Neural progenitor cell (in vitro differentiated cells): ENCODE data around the gene FGF2. TPM values are rescaled to one million over a fixed set of nuclear protein-coding genes. Genes with fewer than 3 reads are reported as not detected.

Experiments used
- DNase-seq: peaks from one replicate; pipeline ENCODE4 v3.0.0-alpha.2; 2016; ENCODE audit warnings: low spot score
- H2AFZ ChIP-seq: fragments of 200-600 bp; sonication (generic); replicated peaks from 2 replicates; pipeline ENCODE4 v1.6.1; 2016; ENCODE audit warnings: antibody characterized with exemption
- H3F3A ChIP-seq: fragments of 200-600 bp; sonication (generic); 2 replicates; pipeline ENCODE4 v1.6.1; 2016; ENCODE audit warnings: antibody characterized with exemption, low read depth
- H3K27ac ChIP-seq: fragments of 200-600 bp; sonication (generic); 2 replicates; pipeline ENCODE4 v1.5.1; 2016; ENCODE audit warnings: mild to moderate bottlenecking
- H3K27me3 ChIP-seq: fragments of 200-600 bp; sonication (generic); 2 replicates; pipeline ENCODE4 v1.6.1; 2016; ENCODE audit warnings: mild to moderate bottlenecking, moderate library complexity
- H3K36me3 ChIP-seq: fragments of 200-600 bp; sonication (generic); 2 replicates; pipeline ENCODE4 v1.5.1; 2016
- H3K4me1 ChIP-seq: fragments of 200-600 bp; sonication (generic); 2 replicates; pipeline ENCODE4 v1.6.1; 2016; ENCODE audit warnings: mixed run types
- H3K4me2 ChIP-seq: fragments of 200-600 bp; sonication (generic); 2 replicates; pipeline ENCODE4 v1.6.1; 2016
- H3K4me3 ChIP-seq: fragments of 200-600 bp; sonication (generic); 2 replicates; pipeline ENCODE4 v1.5.1; 2016
- H3K79me2 ChIP-seq: fragments of 200-600 bp; sonication (generic); 2 replicates; pipeline ENCODE4 v1.6.1; 2016; ENCODE audit warnings: low read depth
- H3K9ac ChIP-seq: fragments of 200-600 bp; sonication (generic); 2 replicates; pipeline ENCODE4 v1.6.1; 2016
- H3K9me3 ChIP-seq: fragments of 200-600 bp; sonication (generic); 2 replicates; pipeline ENCODE4 v1.5.1; 2016; ENCODE audit warnings: low read depth
- H4K20me1 ChIP-seq: fragments of 200-600 bp; sonication (generic); 2 replicates; pipeline ENCODE4 v1.6.1; 2016; ENCODE audit warnings: low read depth
- H3K27ac Mint-ChIP-seq: 3 replicates; pipeline ENCODE4 v1.8.0; 2021; ENCODE audit warnings: mixed read lengths
- H3K27me3 Mint-ChIP-seq: 2 replicates; pipeline ENCODE4 v1.8.0; 2022; ENCODE audit warnings: low read depth, mild to moderate bottlenecking, inconsistent platforms, moderate library complexity, mixed read lengths; ENCODE audit not compliant: insufficient read depth
- H3K36me3 Mint-ChIP-seq: 3 replicates; pipeline ENCODE4 v1.8.0; 2021; ENCODE audit warnings: mixed read lengths
- H3K4me1 Mint-ChIP-seq: 3 replicates; pipeline ENCODE4 v1.8.0; 2021; ENCODE audit warnings: mixed read lengths
- H3K4me3 Mint-ChIP-seq: 3 replicates; pipeline ENCODE4 v1.8.0; 2021; ENCODE audit warnings: mild to moderate bottlenecking, moderate library complexity, mixed read lengths
- H3K9me3 Mint-ChIP-seq: 3 replicates; pipeline ENCODE4 v1.8.0; 2020; ENCODE audit warnings: mixed read lengths
- CTCF ChIP-seq: fragments of 200-600 bp; sonication (generic); IDR thresholded peaks from 2 replicates; pipeline ENCODE4 v1.5.1; 2017; ENCODE audit warnings: antibody characterized with exemption, mild to moderate bottlenecking
- EZH2 ChIP-seq: fragments of 200-600 bp; sonication (generic); IDR thresholded peaks from 2 replicates; pipeline ENCODE4 v1.6.1; 2017; ENCODE audit warnings: antibody characterized with exemption, mild to moderate bottlenecking, moderate library complexity
- EZH2phosphoT487 ChIP-seq: fragments of 200-600 bp; sonication (generic); IDR thresholded peaks from 2 replicates; pipeline ENCODE4 v1.6.1; 2017; ENCODE audit warnings: antibody characterized with exemption
- total RNA-seq: library from RNA; depleted of rRNA; stranded (reverse); fragments of >200 nt; gene quantifications from 2 replicates; pipeline ENCODE4 v1.2.3, GENCODE V29; 2015; ENCODE audit warnings: low replicate concordance

FGF2 gene
- total RNA-seq, 1 donor from 2014 or later = 43.8 TPM

DNA sequence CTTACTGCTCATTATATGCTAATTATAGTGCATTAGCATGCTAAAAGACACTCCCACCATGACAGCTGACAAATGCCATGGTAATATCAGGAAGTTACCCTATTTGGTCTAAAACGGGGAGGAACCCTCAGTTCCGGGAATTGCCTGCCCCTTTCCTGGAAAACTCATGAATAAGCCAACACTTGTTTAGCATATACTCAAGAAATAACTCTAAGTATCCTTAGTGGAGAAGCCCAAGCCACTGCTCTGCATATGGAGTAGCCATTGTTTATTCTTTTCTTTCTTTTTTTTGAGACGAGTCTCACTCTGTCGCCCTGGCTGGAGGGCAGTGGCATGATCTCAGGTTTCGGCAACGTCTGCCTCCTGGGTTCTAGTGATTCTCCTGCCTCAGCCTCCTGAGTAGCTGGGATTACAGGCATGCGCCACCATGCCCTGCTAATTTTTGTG is 80.3 kb downstream of the FGF2 start:
- H3K4me3 ChIP-seq = no peak overlapping the region
- no peak overlapping the region for H3K4me3 Mint-ChIP-seq
- H3K4me1 ChIP-seq = no peaks in the 10 kb centered on the region
- H3K27me3 Mint-ChIP-seq = no peaks in the 10 kb centered on the region
- H3K4me2 ChIP-seq = no peak overlapping the region
- H3K9me3 Mint-ChIP-seq = no peaks in the 10 kb centered on the region
- H3K36me3 ChIP-seq = peaks cover 5% of the 10 kb centered on the region
- no peaks in the 10 kb centered on the region for H4K20me1 ChIP-seq
- no peak overlapping the region for H2AFZ ChIP-seq
- no peak overlapping the region for H3K9ac ChIP-seq
- H3K27ac ChIP-seq = no peak overlapping the region
- H3K9me3 ChIP-seq = no peaks in the 10 kb centered on the region
- no peaks in the 10 kb centered on the region for H3K4me1 Mint-ChIP-seq
- H3K36me3 Mint-ChIP-seq = peaks cover 14% of the 10 kb centered on the region
- no peak for DNase-seq
- H3K27ac Mint-ChIP-seq = no peak overlapping the region
- no peaks in the 10 kb centered on the region for H3K27me3 ChIP-seq
- TF ChIP-seq CTCF (no peak), EZH2 (no peak), EZH2phosphoT487 (no peak)
- H3F3A ChIP-seq = no peaks in the 10 kb centered on the region
- no peaks in the 10 kb centered on the region for H3K79me2 ChIP-seq

- H3K4me1 Mint-ChIP-seq = no peaks in the 10 kb centered on the region
- no peaks in the 10 kb centered on the region for H3K27me3 ChIP-seq
- no peaks in the 10 kb centered on the region for H4K20me1 ChIP-seq
- TF ChIP-seq CTCF = no peak
- no peak for TF ChIP-seq EZH2phosphoT487
- no peak for TF ChIP-seq EZH2
- H3K36me3 ChIP-seq = peaks cover 5% of the 10 kb centered on the region
- no peak overlapping the region for H3K27ac Mint-ChIP-seq
- H3K27ac ChIP-seq = no peak overlapping the region
- H3K9ac ChIP-seq = no peak overlapping the region
- no peak overlapping the region for H3K4me2 ChIP-seq
- H3K9me3 ChIP-seq = no peaks in the 10 kb centered on the region
- H3K4me1 ChIP-seq = peaks cover 5% of the 10 kb centered on the region
- H3K4me3 ChIP-seq = no peak overlapping the region
- no peak overlapping the region for H2AFZ ChIP-seq
- H3K27me3 Mint-ChIP-seq = no peaks in the 10 kb centered on the region
- no peaks in the 10 kb centered on the region for H3K79me2 ChIP-seq
- no peak overlapping the region for H3K4me3 Mint-ChIP-seq
- DNase-seq = no peak
- peaks cover 15% of the 10 kb centered on the region for H3K36me3 Mint-ChIP-seq
- H3F3A ChIP-seq = no peaks in the 10 kb centered on the region
- no peaks in the 10 kb centered on the region for H3K9me3 Mint-ChIP-seq
Observed at GRCh38 chr4:122908223-122908622, 81.6 kb downstream of the FGF2 start.

DNA sequence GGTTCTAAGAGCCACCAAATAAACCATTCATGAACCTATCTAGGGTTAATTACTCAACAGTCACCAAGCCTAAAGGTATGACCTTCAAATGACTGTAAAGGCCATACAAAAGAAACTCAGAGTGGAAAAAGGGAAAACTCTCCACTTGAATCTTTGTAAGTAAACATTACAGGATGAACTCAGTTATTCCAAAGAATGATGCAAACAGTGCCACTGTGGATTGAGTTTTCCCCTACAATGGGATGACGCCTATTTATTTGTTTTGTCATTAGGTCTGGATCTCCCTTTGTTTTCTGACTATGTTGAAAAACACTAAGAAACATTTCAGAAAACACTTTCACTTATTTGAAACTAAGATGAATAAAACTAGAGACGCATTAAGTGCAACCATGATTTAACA is 83.1 kb downstream of the FGF2 start:
- peaks cover 5% of the 10 kb centered on the region for H3K4me1 ChIP-seq
- peaks cover 5% of the 10 kb centered on the region for H3K36me3 ChIP-seq
- no peaks in the 10 kb centered on the region for H3K79me2 ChIP-seq
- Mint-ChIP-seq H3K27ac (no peak overlapping the region), H3K27me3 (no peaks in the 10 kb centered on the region), H3K4me1 (no peaks in the 10 kb centered on the region), H3K36me3 (peaks cover 14% of the 10 kb centered on the region), H3K9me3 (no peaks in the 10 kb centered on the region), H3K4me3 (no peak overlapping the region)
- H3K9me3 ChIP-seq = no peaks in the 10 kb centered on the region
- no peaks in the 10 kb centered on the region for H3K27me3 ChIP-seq
- TF ChIP-seq EZH2 (no peak), EZH2phosphoT487 (no peak), CTCF (no peak)
- H4K20me1 ChIP-seq = no peaks in the 10 kb centered on the region
- no peak overlapping the region for H3K4me2 ChIP-seq
- no peaks in the 10 kb centered on the region for H3F3A ChIP-seq
- DNase-seq = no peak
- H3K27ac ChIP-seq = no peak overlapping the region
- H2AFZ ChIP-seq = no peak overlapping the region
- H3K9ac ChIP-seq = no peak overlapping the region
- no peak overlapping the region for H3K4me3 ChIP-seq

DNA sequence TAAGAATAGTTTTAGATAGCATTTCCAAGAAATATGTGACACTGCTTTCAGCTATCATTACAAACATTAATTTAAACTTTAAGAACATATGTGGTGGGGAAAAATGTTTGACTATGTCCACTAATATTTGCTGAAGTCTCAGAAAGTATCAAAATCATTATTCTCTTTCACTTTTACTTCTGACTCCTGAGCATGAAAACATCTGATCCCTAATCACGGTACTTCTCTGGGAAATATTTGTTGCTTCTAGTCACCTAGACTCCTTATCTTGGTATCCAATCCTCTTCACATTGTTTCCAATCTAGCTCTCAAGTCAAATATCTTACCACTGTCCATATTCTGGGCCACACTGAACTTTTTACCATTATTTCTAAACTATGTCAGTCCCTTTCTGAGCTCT is 85.0 kb downstream of the FGF2 start:
- no peaks in the 10 kb centered on the region for H3K4me1 Mint-ChIP-seq
- no peak overlapping the region for H3K27ac Mint-ChIP-seq
- Histone ChIP-seq H4K20me1 (no peaks in the 10 kb centered on the region), H3F3A (no peaks in the 10 kb centered on the region), H3K4me1 (peaks cover 5% of the 10 kb centered on the region), H3K36me3 (peaks cover 5% of the 10 kb centered on the region), H3K27me3 (no peaks in the 10 kb centered on the region), H3K4me2 (no peak overlapping the region), H3K9ac (no peak overlapping the region), H3K27ac (no peak overlapping the region), H2AFZ (no peak overlapping the region), H3K79me2 (no peaks in the 10 kb centered on the region), H3K9me3 (no peaks in the 10 kb centered on the region), H3K4me3 (no peak overlapping the region)
- no peak for TF ChIP-seq EZH2
- TF ChIP-seq CTCF = no peak
- TF ChIP-seq EZH2phosphoT487 = no peak
- H3K4me3 Mint-ChIP-seq = no peak overlapping the region
- no peaks in the 10 kb centered on the region for H3K9me3 Mint-ChIP-seq
- peaks cover 6% of the 10 kb centered on the region for H3K36me3 Mint-ChIP-seq
- DNase-seq = no peak
- H3K27me3 Mint-ChIP-seq = no peaks in the 10 kb centered on the region
